ENCODE measurements around the gene HOMER2.

DNA sequence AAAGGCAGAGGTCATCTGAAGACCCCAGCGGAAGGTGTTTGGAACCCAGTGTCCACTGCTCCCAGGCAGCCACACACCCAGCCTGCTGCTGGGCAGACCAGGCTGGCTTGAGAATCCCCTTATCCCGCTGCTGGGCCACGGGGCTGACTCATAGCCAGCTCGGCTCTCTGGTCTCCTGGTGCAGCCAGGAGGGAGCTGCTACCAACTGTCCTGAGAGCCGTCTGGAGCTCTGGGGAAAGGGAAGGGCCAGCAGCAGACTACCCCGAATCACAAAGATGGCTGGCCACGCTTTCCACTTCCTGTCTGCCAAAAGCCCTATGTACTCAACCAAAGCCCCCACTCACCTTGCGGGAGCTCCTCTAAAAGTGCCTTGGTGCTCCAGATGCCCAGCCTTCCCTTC lies 104.8 kb downstream of the HOMER2 start:
- TF ChIP-seq, protein P1, sequence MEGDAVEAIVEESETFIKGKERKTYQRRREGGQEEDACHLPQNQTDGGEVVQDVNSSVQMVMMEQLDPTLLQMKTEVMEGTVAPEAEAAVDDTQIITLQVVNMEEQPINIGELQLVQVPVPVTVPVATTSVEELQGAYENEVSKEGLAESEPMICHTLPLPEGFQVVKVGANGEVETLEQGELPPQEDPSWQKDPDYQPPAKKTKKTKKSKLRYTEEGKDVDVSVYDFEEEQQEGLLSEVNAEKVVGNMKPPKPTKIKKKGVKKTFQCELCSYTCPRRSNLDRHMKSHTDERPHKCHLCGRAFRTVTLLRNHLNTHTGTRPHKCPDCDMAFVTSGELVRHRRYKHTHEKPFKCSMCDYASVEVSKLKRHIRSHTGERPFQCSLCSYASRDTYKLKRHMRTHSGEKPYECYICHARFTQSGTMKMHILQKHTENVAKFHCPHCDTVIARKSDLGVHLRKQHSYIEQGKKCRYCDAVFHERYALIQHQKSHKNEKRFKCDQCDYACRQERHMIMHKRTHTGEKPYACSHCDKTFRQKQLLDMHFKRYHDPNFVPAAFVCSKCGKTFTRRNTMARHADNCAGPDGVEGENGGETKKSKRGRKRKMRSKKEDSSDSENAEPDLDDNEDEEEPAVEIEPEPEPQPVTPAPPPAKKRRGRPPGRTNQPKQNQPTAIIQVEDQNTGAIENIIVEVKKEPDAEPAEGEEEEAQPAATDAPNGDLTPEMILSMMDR (IDR thresholded peaks at IDR 0.05), result no peak
- no peak for TF ChIP-seq POLR2A (IDR thresholded peaks at IDR 0.05)

Measured in esophagus squamous epithelium (tissue), 4 donors.